ENCODE results near the gene FOXP1.
"Not testable (repeated sequence)": the region's sequence is repeated elsewhere in the genome, so short reads cannot be mapped to it uniquely, and the experiment has no call there.

FOXP1 gene

DNA sequence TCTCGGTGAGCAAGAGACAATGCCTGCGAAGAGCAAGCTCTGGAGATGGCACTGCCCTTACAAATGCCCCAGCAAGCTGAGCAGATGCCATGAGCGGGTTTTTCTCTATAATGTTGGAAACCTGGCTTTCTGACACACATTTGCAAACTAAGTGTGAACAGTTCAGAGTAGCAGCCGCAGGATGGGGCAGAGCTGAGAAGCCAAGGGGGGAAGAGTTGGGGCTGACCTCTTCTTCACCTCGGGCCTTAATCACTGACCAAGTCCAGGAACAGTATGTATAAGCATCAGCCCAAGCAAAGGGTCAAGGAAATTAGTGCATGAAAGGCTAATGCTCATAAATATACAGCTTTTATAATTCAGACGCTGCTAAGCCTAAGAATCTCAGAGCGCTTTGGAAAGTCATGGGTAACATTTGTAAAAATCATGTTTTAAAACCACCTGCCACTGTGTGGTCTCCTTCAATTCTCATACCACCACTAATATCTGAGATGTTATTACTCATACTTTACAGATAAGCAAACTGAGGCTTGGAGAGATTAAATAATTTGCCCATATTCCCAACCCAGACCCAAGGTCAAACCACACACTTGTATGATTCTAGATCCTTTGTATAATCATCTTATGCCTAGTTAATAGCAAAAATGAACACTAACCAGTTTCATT lies 603.4 kb downstream of the FOXP1 start:
- Histone ChIP-seq H2AFZ (ENCODE audit: low read depth, low read length, severe bottlenecking) (no peak overlapping the region), H3K79me2 (ENCODE audit: insufficient read depth, low read length) (no peaks in the 10 kb centered on the region), H3K36me3 (ENCODE audit: low read length) (no peaks in the 10 kb centered on the region; the same call in 1 of the 2 replicates), H3K9ac (ENCODE audit: low read length) (no peak overlapping the region), H3K27ac (ENCODE audit: low read depth, low read length) (no peak overlapping the region), H3K27me3 (ENCODE audit: low read length) (no peaks in the 10 kb centered on the region), H3F3A (ENCODE audit: insufficient read depth) (no peaks in the 10 kb centered on the region), H3K9me2 (replicated peaks; ENCODE audit: insufficient read depth, low read length) (no peaks in the 10 kb centered on the region), H4K20me1 (ENCODE audit: low read depth, low read length) (no peaks in the 10 kb centered on the region), H3K4me2 (ENCODE audit: low read depth, low read length, poor library complexity, severe bottlenecking) (no peak overlapping the region), H3K9me3 (ENCODE audit: insufficient read depth, low read length) (no peaks in the 10 kb centered on the region), H3K4me3 (ENCODE audit: insufficient read depth, low read length, poor library complexity, severe bottlenecking) (no peak overlapping the region)
- TF ChIP-seq, protein P1, sequence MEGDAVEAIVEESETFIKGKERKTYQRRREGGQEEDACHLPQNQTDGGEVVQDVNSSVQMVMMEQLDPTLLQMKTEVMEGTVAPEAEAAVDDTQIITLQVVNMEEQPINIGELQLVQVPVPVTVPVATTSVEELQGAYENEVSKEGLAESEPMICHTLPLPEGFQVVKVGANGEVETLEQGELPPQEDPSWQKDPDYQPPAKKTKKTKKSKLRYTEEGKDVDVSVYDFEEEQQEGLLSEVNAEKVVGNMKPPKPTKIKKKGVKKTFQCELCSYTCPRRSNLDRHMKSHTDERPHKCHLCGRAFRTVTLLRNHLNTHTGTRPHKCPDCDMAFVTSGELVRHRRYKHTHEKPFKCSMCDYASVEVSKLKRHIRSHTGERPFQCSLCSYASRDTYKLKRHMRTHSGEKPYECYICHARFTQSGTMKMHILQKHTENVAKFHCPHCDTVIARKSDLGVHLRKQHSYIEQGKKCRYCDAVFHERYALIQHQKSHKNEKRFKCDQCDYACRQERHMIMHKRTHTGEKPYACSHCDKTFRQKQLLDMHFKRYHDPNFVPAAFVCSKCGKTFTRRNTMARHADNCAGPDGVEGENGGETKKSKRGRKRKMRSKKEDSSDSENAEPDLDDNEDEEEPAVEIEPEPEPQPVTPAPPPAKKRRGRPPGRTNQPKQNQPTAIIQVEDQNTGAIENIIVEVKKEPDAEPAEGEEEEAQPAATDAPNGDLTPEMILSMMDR (IDR thresholded peaks at IDR 0.05; ENCODE audit: insufficient read depth, low read length, poor library complexity, severe bottlenecking) = no peak

DNA sequence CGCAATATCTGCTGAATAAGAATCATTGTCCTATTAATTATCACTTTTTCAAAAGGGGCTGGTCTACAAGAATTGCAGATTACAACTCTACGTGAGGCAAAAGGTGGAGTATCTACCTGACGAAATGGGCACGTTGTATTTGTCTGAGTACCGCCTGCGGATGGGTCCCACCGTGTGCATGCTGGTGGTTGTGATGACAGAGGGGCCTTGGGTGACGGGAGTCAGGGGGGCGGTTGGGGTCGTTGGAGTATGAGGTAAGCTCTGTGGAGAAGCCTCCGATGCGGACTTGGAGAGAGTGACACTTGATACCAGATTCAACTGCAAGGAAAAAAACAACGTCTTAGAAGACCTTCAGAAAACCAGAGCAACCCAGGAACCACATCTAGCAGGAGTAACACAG lies 605.8 kb downstream of the FOXP1 start:
- Histone ChIP-seq H3K36me3 (ENCODE audit: low read length) (no peaks in the 10 kb centered on the region; the same call in 1 of the 2 replicates), H3K9me2 (replicated peaks; ENCODE audit: insufficient read depth, low read length) (no peaks in the 10 kb centered on the region), H3K27me3 (ENCODE audit: low read length) (no peaks in the 10 kb centered on the region), H3K4me3 (ENCODE audit: insufficient read depth, low read length, poor library complexity, severe bottlenecking) (no peak overlapping the region), H3K9ac (ENCODE audit: low read length) (no peak overlapping the region), H3K4me2 (ENCODE audit: low read depth, low read length, poor library complexity, severe bottlenecking) (no peak overlapping the region), H3K9me3 (ENCODE audit: insufficient read depth, low read length) (no peaks in the 10 kb centered on the region), H4K20me1 (ENCODE audit: low read depth, low read length) (no peaks in the 10 kb centered on the region), H3K79me2 (ENCODE audit: insufficient read depth, low read length) (no peaks in the 10 kb centered on the region), H2AFZ (ENCODE audit: low read depth, low read length, severe bottlenecking) (no peak overlapping the region), H3F3A (ENCODE audit: insufficient read depth) (no peaks in the 10 kb centered on the region), H3K27ac (ENCODE audit: low read depth, low read length) (no peak overlapping the region)
- TF ChIP-seq EZH2phosphoT487 (conservative IDR thresholded peaks at IDR 0.05; ENCODE audit: low read length) = no peak
- TF ChIP-seq, protein P1 (IDR thresholded peaks at IDR 0.05; ENCODE audit: insufficient read depth, low read length, poor library complexity, severe bottlenecking) = no peak

DNA sequence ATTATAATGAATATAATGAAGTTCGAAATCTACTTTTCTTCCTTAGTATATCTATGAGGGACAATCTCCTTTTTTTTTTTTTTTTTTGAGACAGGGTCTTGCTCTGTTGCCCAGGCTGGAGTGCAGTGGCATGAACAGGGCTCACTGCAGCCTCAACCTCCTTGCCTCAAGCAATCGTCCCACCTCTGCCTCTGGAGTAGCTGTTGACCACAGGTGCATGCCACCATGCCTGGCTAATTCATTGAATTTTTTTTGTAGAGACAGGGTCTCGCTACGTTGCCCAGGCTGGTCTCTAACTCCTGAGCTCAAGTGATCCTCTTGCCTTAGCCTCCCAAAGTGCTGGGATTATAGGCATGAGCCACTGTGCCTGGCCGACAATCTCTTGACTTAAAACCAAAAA lies 607.5 kb downstream of the FOXP1 start:
- H3K4me2 ChIP-seq (ENCODE audit: low read depth, low read length, poor library complexity, severe bottlenecking); H3K9ac ChIP-seq (ENCODE audit: low read length); H3F3A ChIP-seq (ENCODE audit: insufficient read depth); H3K9me2 ChIP-seq (replicated peaks; ENCODE audit: insufficient read depth, low read length); H3K9me3 ChIP-seq (ENCODE audit: insufficient read depth, low read length); H3K79me2 ChIP-seq (ENCODE audit: insufficient read depth, low read length); H3K27ac ChIP-seq (ENCODE audit: low read depth, low read length); H3K36me3 ChIP-seq (ENCODE audit: low read length); H3K27me3 ChIP-seq (ENCODE audit: low read length); H3K4me3 ChIP-seq (ENCODE audit: insufficient read depth, low read length, poor library complexity, severe bottlenecking); H2AFZ ChIP-seq (ENCODE audit: low read depth, low read length, severe bottlenecking); H4K20me1 ChIP-seq (ENCODE audit: low read depth, low read length): not testable (repeated sequence)

GRCh38 chr3:70974747-70975146 lies 608.8 kb downstream of the FOXP1 start:
- no peaks in the 10 kb centered on the region; the same call in 1 of the 2 replicates for H3K36me3 ChIP-seq (ENCODE audit: low read length)
- no peaks in the 10 kb centered on the region for H3K27me3 ChIP-seq (ENCODE audit: low read length)
- H3K9me3 ChIP-seq (ENCODE audit: insufficient read depth, low read length) = no peaks in the 10 kb centered on the region
- H3K4me3 ChIP-seq (ENCODE audit: insufficient read depth, low read length, poor library complexity, severe bottlenecking) = no peak overlapping the region
- TF ChIP-seq EZH2phosphoT487 (conservative IDR thresholded peaks at IDR 0.05; ENCODE audit: low read length) = no peak
- TF ChIP-seq, protein P1 (IDR thresholded peaks at IDR 0.05; ENCODE audit: insufficient read depth, low read length, poor library complexity, severe bottlenecking) = no peak
- H3K9me2 ChIP-seq (replicated peaks; ENCODE audit: insufficient read depth, low read length) = no peaks in the 10 kb centered on the region
- no peaks in the 10 kb centered on the region for H3F3A ChIP-seq (ENCODE audit: insufficient read depth)
- H4K20me1 ChIP-seq (ENCODE audit: low read depth, low read length) = no peaks in the 10 kb centered on the region
- H3K4me2 ChIP-seq (ENCODE audit: low read depth, low read length, poor library complexity, severe bottlenecking) = no peak overlapping the region
- no peak overlapping the region for H3K27ac ChIP-seq (ENCODE audit: low read depth, low read length)
- H2AFZ ChIP-seq (ENCODE audit: low read depth, low read length, severe bottlenecking) = no peak overlapping the region
- no peak overlapping the region for H3K9ac ChIP-seq (ENCODE audit: low read length)
- no peaks in the 10 kb centered on the region for H3K79me2 ChIP-seq (ENCODE audit: insufficient read depth, low read length)

All from SU-DHL-6 (cell line).